Measurements from ENCODE around the gene NDE1.
"Not testable (repeated sequence)": the region's sequence is repeated elsewhere in the genome, so short reads cannot be mapped to it uniquely, and the experiment has no call there.

The NDE1 gene

GRCh38 chr16:15606518-15607220 lies 43.4 kb upstream of the NDE1 start:
- no peak for TF ChIP-seq CTCF (IDR thresholded peaks at IDR 0.05; ENCODE audit: low read depth, low read length, missing control alignments)
- no peak overlapping the region for H3K4me3 ChIP-seq (ENCODE audit: low read depth, low read length)
- DNase-seq (ENCODE audit: low read depth) = no peak

- not testable (repeated sequence) for DNase-seq (ENCODE audit: low read depth); H3K4me3 ChIP-seq (ENCODE audit: low read depth, low read length)
These were observed 42.8 kb upstream of the NDE1 start for GRCh38 chr16:15607221-15607699.

- TF ChIP-seq CTCF (IDR thresholded peaks at IDR 0.05; ENCODE audit: low read depth, low read length, missing control alignments) = no peak
- no peak for DNase-seq (ENCODE audit: low read depth)
These were observed 42.2 kb upstream of the NDE1 start for GRCh38 chr16:15607700-15608396.

GRCh38 chr16:15608398-15609285 lies 41.4 kb upstream of the NDE1 start:
- DNase-seq (ENCODE audit: low read depth) = no peak
- no peak overlapping the region for H3K4me3 ChIP-seq (ENCODE audit: low read depth, low read length)
- TF ChIP-seq CTCF (IDR thresholded peaks at IDR 0.05; ENCODE audit: low read depth, low read length, missing control alignments) = no peak

More at GRCh38 chr16:15607700-15608396, 42.2 kb upstream of the NDE1 start:
- no peak overlapping the region for H3K4me3 ChIP-seq (ENCODE audit: low read depth, low read length)

- TF ChIP-seq CTCF (IDR thresholded peaks at IDR 0.05; ENCODE audit: low read depth, low read length, missing control alignments) = no peak
- H3K4me3 ChIP-seq (ENCODE audit: low read depth, low read length) = no peak overlapping the region
- DNase-seq (ENCODE audit: low read depth) = no peak
These were observed 40.8 kb upstream of the NDE1 start for GRCh38 chr16:15609286-15609649.

GRCh38 chr16:15610369-15610871 lies 39.6 kb upstream of the NDE1 start:
- no peak overlapping the region for H3K4me3 ChIP-seq (ENCODE audit: low read depth, low read length)
- TF ChIP-seq CTCF (IDR thresholded peaks at IDR 0.05; ENCODE audit: low read depth, low read length, missing control alignments) = no peak
- DNase-seq (ENCODE audit: low read depth) = no peak

- no peak for DNase-seq (ENCODE audit: low read depth)
- H3K4me3 ChIP-seq (ENCODE audit: low read depth, low read length) = no peak overlapping the region
- no peak for TF ChIP-seq CTCF (IDR thresholded peaks at IDR 0.05; ENCODE audit: low read depth, low read length, missing control alignments)
These were observed 38.4 kb upstream of the NDE1 start for GRCh38 chr16:15611610-15612009.

All from GM12864 (cell line).